Natural killer cell (primary cell): Measurements from ENCODE around the gene GNS. TPM values are rescaled to one million over a fixed set of nuclear protein-coding genes. Genes with fewer than 3 reads are reported as not detected.

Experiments
- ATAC-seq, 3 donors: fragments of 150-1000 bp in 2 of 3; fragments of 200-7000 bp in 1 of 3; cut with Tn5 transposase; 1 replicate in 1 of 3; 2 replicates in 2 of 3; pipeline ENCODE4 v1.10.0; 2021; ENCODE audit warnings: mild to moderate bottlenecking in 2 of 3, moderate library complexity in 2 of 3
- DNase-seq, 2 donors: peaks; one replicate each; pipeline versions ENCODE4 v3.0.0 to v3.0.0-alpha.2; 2013 to 2021; ENCODE audit warnings: mixed read lengths in 1 of 2
- H3K27ac ChIP-seq: one replicate; pipeline ENCODE4 v1.5.1; 2013; ENCODE audit warnings: mild to moderate bottlenecking, low read length
- H3K27me3 ChIP-seq: one replicate; pipeline ENCODE4 v1.6.1; 2013; ENCODE audit warnings: low read length; ENCODE audit not compliant: control insufficient read depth, insufficient read depth
- H3K36me3 ChIP-seq: one replicate; pipeline ENCODE4 v1.6.1; 2013; ENCODE audit warnings: low read length; ENCODE audit not compliant: control insufficient read depth, insufficient read depth
- H3K4me1 ChIP-seq: one replicate; pipeline ENCODE4 v1.6.1; 2013; ENCODE audit warnings: low read length; ENCODE audit not compliant: control insufficient read depth, insufficient read depth
- H3K4me3 ChIP-seq: one replicate; pipeline ENCODE4 v1.5.1; 2013; ENCODE audit warnings: low read length
- H3K9me3 ChIP-seq: one replicate; pipeline ENCODE4 v1.6.1; 2013; ENCODE audit warnings: low read length; ENCODE audit not compliant: control insufficient read depth, insufficient read depth
- H3K27ac Mint-ChIP-seq, 2 donors: one replicate each; pipeline ENCODE4 v1.8.0; 2022; ENCODE audit warnings: mild to moderate bottlenecking in 2 of 2, mixed read lengths in 2 of 2, moderate library complexity in 1 of 2
- H3K27me3 Mint-ChIP-seq, 2 donors: one replicate each; pipeline ENCODE4 v1.8.0; 2022; ENCODE audit warnings: low read depth in 2 of 2, mixed read lengths in 2 of 2
- H3K36me3 Mint-ChIP-seq: one replicate; pipeline ENCODE4 v1.8.0; 2022; ENCODE audit warnings: mixed read lengths
- H3K4me1 Mint-ChIP-seq, 2 donors: one replicate each; pipeline ENCODE4 v1.8.0; 2022; ENCODE audit warnings: mixed read lengths in 2 of 2
- H3K4me3 Mint-ChIP-seq: one replicate; pipeline ENCODE4 v1.8.0; 2022; ENCODE audit warnings: mild to moderate bottlenecking, moderate library complexity, mixed read lengths
- H3K9me3 Mint-ChIP-seq, 2 donors: one replicate each; pipeline ENCODE4 v1.8.0; 2022; ENCODE audit warnings: mixed read lengths in 2 of 2
- WGBS: methylation state at CpG from one replicate; pipeline ENCODE4 v1.1.7; 2013; ENCODE audit warnings: missing lambda C conversion rate; ENCODE audit not compliant: insufficient coverage; 5-methylcytosine and 5-hydroxymethylcytosine counted together
- intact Hi-C: fragments of 100-400 bp; cut with micrococcal nuclease; formaldehyde crosslinking; loops from one replicate; pipeline ENCODE4 v1.14.2; 2022
- total RNA-seq, 4 donors: library from RNA; stranded (reverse); fragments of 120-200 nt in 1 of 4; gene quantifications; one replicate each; pipeline versions ENCODE4 v1.2.3 to v1.2.4, GENCODE V29; 2013 to 2022
- TF ChIP-seq, protein P1 (sequence below): fragments of 200-600 bp; IDR thresholded peaks from one replicate; pipeline ENCODE4 v1.8.0; 2022; ENCODE audit warnings: antibody characterized with exemption

The GNS gene
- total RNA-seq, 3 donors from 2014 or later (not counting 1 experiment from before 2014, with no cell fraction given): 51.9 to 73.9 (median 59.7) TPM

- no peak overlapping the region for H3K4me3 ChIP-seq
- H3K4me1 ChIP-seq: peaks cover 26% of the 10 kb centered on the region
- H3K4me1 Mint-ChIP-seq: peaks cover 57 to 68% of the 10 kb centered on the region in 2 donors
These were observed 1.4 kb downstream of the GNS start for GRCh38 chr12:64757771-64758170.

DNA sequence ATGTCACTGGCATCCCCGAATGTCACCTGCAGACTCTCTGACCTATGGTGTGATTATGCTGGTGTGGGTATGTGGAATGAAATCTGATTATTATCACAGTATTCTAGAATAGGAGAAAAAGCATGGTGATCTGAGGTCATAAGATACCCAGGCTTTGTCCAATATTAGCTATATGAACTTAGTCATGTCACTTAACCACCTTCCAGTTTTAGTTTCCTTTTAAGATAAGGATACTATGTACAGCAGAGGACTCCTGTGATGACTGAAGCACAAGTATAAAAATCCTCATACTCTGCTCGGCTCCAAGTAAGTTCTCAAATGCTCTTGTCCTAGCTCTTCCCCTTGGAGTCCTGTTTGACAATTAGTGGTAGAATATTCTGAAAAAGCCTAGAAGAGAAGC is 2.8 kb downstream of the GNS start:
- H3K4me1 ChIP-seq: peaks cover 21% of the 10 kb centered on the region
- H3K27ac Mint-ChIP-seq: peak overlapping the region; percentile 67 to 79
- no peak overlapping the region for H3K27ac ChIP-seq
- H3K36me3 ChIP-seq: peaks cover 10% of the 10 kb centered on the region
- 100% methylated on average over 2 of the region's 2 CpGs for WGBS
- H3K36me3 Mint-ChIP-seq: peaks cover 8% of the 10 kb centered on the region
- TF ChIP-seq, protein P1, sequence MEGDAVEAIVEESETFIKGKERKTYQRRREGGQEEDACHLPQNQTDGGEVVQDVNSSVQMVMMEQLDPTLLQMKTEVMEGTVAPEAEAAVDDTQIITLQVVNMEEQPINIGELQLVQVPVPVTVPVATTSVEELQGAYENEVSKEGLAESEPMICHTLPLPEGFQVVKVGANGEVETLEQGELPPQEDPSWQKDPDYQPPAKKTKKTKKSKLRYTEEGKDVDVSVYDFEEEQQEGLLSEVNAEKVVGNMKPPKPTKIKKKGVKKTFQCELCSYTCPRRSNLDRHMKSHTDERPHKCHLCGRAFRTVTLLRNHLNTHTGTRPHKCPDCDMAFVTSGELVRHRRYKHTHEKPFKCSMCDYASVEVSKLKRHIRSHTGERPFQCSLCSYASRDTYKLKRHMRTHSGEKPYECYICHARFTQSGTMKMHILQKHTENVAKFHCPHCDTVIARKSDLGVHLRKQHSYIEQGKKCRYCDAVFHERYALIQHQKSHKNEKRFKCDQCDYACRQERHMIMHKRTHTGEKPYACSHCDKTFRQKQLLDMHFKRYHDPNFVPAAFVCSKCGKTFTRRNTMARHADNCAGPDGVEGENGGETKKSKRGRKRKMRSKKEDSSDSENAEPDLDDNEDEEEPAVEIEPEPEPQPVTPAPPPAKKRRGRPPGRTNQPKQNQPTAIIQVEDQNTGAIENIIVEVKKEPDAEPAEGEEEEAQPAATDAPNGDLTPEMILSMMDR: no peak
- H3K4me3 Mint-ChIP-seq: no peak overlapping the region
- H3K4me3 ChIP-seq: no peak overlapping the region
- intact Hi-C loops: loop anchor here (5.0 kb wide), 1 partner anchor 89 kb away; no protein-coding TSS in a partner anchor
- DNase-seq (no peak), ATAC-seq (no peak)
- no peaks in the 10 kb centered on the region for H3K9me3 ChIP-seq
- H3K9me3 Mint-ChIP-seq: no peaks in the 10 kb centered on the region
- H3K27me3 ChIP-seq: no peaks in the 10 kb centered on the region
- no peaks in the 10 kb centered on the region for H3K27me3 Mint-ChIP-seq
- H3K4me1 Mint-ChIP-seq: peaks cover 50 to 58% of the 10 kb centered on the region in 2 donors

More at GRCh38 chr12:64757771-64758170, 1.4 kb downstream of the GNS start:
- intact Hi-C loops: loop anchor here (5.0 kb wide), 1 partner anchor 90 kb away; no protein-coding TSS in a partner anchor
- peak overlapping the region; percentile 67 to 79 for H3K27ac Mint-ChIP-seq
- TF ChIP-seq, protein P1: no peak
- no peak for ATAC-seq
- no peaks in the 10 kb centered on the region for H3K27me3 Mint-ChIP-seq
- Histone ChIP-seq H3K9me3 (no peaks in the 10 kb centered on the region), H3K36me3 (peaks cover 3% of the 10 kb centered on the region), H3K27ac (peak overlapping the region; percentile 32), H3K27me3 (no peaks in the 10 kb centered on the region)
- no peaks in the 10 kb centered on the region for H3K9me3 Mint-ChIP-seq
- WGBS: 48% methylated on average over 3 of the region's 3 CpGs
- H3K4me3 Mint-ChIP-seq: peak overlapping the region; percentile 72
- peaks cover 8% of the 10 kb centered on the region for H3K36me3 Mint-ChIP-seq
- DNase-seq: no peak

DNA sequence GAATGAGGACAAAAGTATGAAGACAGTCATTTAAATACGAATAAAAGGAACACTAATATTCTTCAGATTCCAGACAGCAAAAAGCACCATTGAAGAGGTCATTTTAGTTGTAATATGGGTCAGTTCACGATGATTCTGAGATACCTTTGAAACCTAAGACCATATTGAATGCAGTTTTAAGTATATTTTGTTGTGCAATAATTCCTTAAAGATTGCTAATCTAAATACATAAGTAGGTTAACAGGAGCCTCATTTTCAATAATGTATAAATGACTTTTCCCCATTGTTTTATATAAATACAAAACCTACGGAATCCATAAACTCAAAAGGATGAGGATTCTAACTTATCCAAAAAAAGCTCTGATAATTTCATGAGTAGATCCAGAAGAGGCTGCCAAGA is 5.8 kb downstream of the GNS start:
- peaks cover 21% of the 10 kb centered on the region for H3K36me3 ChIP-seq
- 81% methylated on average over 2 of the region's 3 CpGs for WGBS
- ATAC-seq (no peak), DNase-seq (no peak)
- H3K9me3 ChIP-seq: no peaks in the 10 kb centered on the region
- no peaks in the 10 kb centered on the region for H3K9me3 Mint-ChIP-seq
- TF ChIP-seq, protein P1: no peak
- no peak overlapping the region for H3K4me3 ChIP-seq
- H3K27ac Mint-ChIP-seq: peak overlapping the region in 1 of 2 donors; percentile 0
- H3K4me1 ChIP-seq: peaks cover 7% of the 10 kb centered on the region
- H3K27ac ChIP-seq: no peak overlapping the region
- peaks cover 30 to 35% of the 10 kb centered on the region in 2 donors for H3K4me1 Mint-ChIP-seq
- H3K27me3 Mint-ChIP-seq: no peaks in the 10 kb centered on the region
- no peak overlapping the region for H3K4me3 Mint-ChIP-seq
- H3K36me3 Mint-ChIP-seq: peaks cover 15% of the 10 kb centered on the region
- no peaks in the 10 kb centered on the region for H3K27me3 ChIP-seq
- intact Hi-C loops: no loop called here

DNA sequence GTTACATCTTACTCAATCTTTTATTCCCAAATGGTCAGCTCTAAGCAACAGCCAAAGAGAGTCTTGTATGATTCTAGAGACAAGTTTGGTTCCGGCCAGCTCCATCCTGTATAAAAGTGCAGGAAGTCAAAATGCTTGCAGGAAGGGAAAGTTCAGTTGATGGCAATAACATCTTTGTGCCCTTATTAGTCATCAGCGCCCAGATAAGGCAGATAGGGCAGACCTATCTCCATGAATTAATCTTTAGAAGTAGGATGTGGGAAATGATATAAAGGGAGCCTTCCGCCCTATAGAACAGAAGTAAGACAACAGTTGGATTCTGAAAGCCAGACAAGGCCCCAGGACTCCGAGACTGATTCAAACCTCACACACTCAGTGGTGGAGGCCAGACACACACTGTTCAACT is 6.4 kb downstream of the GNS start:
- intact Hi-C loops: no loop called here
- Mint-ChIP-seq H3K9me3 (no peaks in the 10 kb centered on the region), H3K27me3 (no peaks in the 10 kb centered on the region), H3K4me3 (no peak overlapping the region), H3K36me3 (peaks cover 15% of the 10 kb centered on the region), H3K27ac (no peak overlapping the region), H3K4me1 (peaks cover 24 to 32% of the 10 kb centered on the region in 2 donors)
- Histone ChIP-seq H3K4me3 (no peak overlapping the region), H3K4me1 (peaks cover 1% of the 10 kb centered on the region), H3K36me3 (peaks cover 21% of the 10 kb centered on the region), H3K27me3 (no peaks in the 10 kb centered on the region), H3K27ac (no peak overlapping the region), H3K9me3 (no peaks in the 10 kb centered on the region)
- ATAC-seq: no peak
- TF ChIP-seq, protein P1: no peak
- no peak for DNase-seq
- WGBS: 94% methylated on average over 4 of the region's 4 CpGs
